ENCODE measurements around the gene TNFSF18. TPM values are rescaled to one million over a fixed set of nuclear protein-coding genes. Genes with fewer than 3 reads are reported as not detected.

TNFSF18 gene
- total RNA-seq, 2 experiments from 2014 or later = not detected

DNA sequence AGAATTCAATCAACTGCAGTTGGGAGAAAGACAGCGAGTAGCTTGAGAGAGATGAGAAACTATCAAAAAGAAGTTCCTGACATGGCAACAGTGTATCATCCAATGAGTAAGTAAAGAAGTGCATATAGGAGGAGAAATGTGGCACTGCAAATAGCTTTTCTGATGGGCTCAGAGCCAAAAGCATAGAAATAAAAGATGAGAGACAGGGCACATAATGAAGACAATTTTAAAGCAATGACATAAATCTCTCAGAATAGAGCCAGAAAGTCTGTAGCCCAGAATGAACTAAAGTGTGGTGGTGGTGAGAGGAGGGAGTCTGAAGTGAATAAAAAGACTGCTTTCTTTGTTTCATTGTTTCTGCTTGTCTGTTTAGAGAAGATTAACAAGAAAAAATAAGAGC is 34.3 kb downstream of the TNFSF18 start:
- Mint-ChIP-seq H3K4me3 (no peak overlapping the region), H3K36me3 (no peaks in the 10 kb centered on the region), H3K27me3 (peaks cover 6% of the 10 kb centered on the region), H3K9me3 (ENCODE audit: low read depth) (no peaks in the 10 kb centered on the region), H3K4me1 (no peaks in the 10 kb centered on the region), H3K27ac (no peak overlapping the region)
- CTCF ChIA-PET = no interaction called here
- ATAC-seq (no peak), DNase-seq (no peak)

DNA sequence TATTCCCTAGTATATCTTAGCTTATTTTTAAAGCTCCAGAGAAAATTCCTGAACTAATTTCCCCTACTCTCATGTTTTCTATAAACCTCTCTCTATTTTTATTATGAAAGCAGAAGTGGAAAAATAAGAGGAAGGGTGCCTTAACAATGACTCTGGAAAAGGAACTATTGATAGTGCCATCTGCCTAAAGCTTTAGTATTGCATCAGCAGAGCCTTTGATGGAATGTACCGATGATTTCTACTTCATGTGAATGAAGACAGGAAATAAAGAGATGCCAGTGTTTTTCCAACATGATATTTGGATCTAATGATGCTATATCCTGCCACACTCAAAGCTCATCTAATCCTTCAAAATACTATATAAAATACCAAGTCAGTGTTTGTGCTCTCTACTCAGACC is 35.1 kb downstream of the TNFSF18 start:
- peaks cover 8% of the 10 kb centered on the region for H3K27me3 Mint-ChIP-seq
- H3K36me3 Mint-ChIP-seq = no peaks in the 10 kb centered on the region
- CTCF ChIA-PET = no interaction called here
- ATAC-seq = no peak
- DNase-seq = no peak
- H3K4me3 Mint-ChIP-seq = no peak overlapping the region
- no peak overlapping the region for H3K27ac Mint-ChIP-seq
- H3K4me1 Mint-ChIP-seq = no peaks in the 10 kb centered on the region
- H3K9me3 Mint-ChIP-seq (ENCODE audit: low read depth) = no peaks in the 10 kb centered on the region

DNA sequence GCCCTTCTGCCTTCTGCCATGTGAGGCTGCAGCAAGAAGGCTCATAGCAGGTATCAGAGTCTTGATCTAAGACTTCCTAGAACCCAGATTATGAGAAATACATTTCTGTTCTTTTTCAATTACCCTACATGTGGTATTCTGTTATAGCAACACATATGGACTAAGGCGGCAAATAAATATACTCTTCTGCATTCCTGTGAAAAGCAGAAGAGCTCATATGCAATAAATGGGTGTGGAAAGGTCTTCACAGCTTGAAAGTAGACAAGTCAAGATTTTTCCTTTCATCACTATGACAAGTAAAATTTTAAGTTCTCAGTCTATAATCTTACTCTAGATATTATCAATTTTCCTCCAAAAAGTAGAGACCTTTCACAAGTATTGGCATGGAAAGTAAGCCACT is 36.6 kb downstream of the TNFSF18 start:
- H3K4me1 Mint-ChIP-seq = no peaks in the 10 kb centered on the region
- H3K36me3 Mint-ChIP-seq = no peaks in the 10 kb centered on the region
- CTCF ChIA-PET = no interaction called here
- H3K27ac Mint-ChIP-seq = no peak overlapping the region
- ATAC-seq (no peak), DNase-seq (no peak)
- peaks cover 8% of the 10 kb centered on the region for H3K27me3 Mint-ChIP-seq
- no peak overlapping the region for H3K4me3 Mint-ChIP-seq
- H3K9me3 Mint-ChIP-seq (ENCODE audit: low read depth) = no peaks in the 10 kb centered on the region

DNA sequence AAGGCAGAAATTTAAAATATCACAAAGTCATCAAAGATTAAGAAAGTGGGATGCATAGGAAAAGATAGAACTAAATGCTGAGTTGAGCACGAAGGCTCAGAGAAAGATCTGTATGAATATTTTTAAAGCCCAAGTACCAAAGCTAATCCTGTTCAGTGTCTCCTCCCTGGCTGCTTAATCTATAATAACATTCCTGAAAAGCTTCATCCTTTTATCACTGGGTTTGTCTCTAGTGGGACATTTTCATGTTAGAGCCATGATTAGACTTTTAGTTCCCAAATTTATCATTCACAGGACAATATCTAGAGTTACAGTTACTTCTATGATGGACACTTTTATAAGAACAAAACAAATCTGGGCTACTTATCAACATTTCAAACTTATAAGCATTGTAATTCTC is 38.6 kb downstream of the TNFSF18 start:
- Mint-ChIP-seq H3K4me3 (no peak overlapping the region), H3K9me3 (ENCODE audit: low read depth) (no peaks in the 10 kb centered on the region), H3K27me3 (peaks cover 8% of the 10 kb centered on the region), H3K27ac (no peak overlapping the region), H3K4me1 (no peaks in the 10 kb centered on the region), H3K36me3 (peaks cover 1% of the 10 kb centered on the region)
- DNase-seq (no peak), ATAC-seq (no peak)
- CTCF ChIA-PET = no interaction called here

DNA sequence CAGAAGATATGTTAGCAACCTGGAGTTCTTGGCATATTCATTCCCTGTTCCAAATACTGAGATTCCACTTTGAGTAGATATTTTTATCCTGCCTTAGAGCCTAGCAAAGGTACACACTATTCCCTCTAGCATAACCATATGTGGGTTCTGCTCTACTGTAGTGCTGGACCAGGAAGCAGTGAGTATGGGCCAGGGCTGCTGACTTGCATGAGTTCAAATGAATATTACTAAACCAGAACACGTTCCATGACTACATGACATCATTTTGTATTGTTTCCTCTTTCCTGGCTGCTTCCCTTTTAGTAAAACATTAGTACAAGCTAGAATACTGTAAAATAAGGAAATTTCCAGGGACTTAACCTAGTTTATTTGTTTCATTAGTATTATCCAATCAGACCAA is 41.1 kb downstream of the TNFSF18 start:
- H3K9me3 Mint-ChIP-seq (ENCODE audit: low read depth) = no peaks in the 10 kb centered on the region
- H3K27ac Mint-ChIP-seq = no peak overlapping the region
- CTCF ChIA-PET = no interaction called here
- no peak overlapping the region for H3K4me3 Mint-ChIP-seq
- H3K36me3 Mint-ChIP-seq = peaks cover 1% of the 10 kb centered on the region
- DNase-seq (no peak), ATAC-seq (no peak)
- peaks cover 8% of the 10 kb centered on the region for H3K27me3 Mint-ChIP-seq
- H3K4me1 Mint-ChIP-seq = no peaks in the 10 kb centered on the region

DNA sequence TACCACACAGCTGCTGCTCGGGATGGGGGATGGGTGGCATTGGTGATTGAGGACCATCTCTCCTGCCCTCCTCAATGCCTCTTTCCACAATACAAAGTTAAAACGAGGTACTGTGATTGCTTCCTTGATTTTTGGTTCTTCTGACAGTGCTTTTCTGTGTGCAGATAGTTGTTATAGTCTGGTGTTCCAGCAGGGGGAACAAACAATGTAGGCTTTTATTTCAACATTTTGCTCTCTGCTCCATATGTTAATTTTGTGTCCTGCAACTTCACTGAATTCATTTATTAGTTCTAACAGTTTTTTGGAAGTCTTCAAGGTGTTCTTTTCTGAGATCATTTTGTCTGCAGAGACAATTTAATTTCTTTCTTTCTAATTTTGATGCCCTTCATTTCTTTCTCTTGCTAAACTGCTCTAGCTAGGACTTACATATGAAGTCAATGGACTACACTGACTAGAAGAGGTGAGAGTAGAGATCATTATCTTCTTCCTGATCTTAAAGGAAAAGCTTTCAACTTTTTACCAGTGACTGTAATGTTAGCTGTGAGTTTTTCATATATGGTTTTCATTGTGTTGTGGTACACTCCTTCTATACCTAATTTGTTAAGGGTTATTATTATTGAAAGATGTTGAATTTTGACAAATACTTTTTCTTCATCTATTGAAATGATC is 45.4 kb downstream of the TNFSF18 start:
- H3K9me3 Mint-ChIP-seq (ENCODE audit: low read depth) = peaks cover 10% of the 10 kb centered on the region
- CTCF ChIA-PET = no interaction called here
- peaks cover 6% of the 10 kb centered on the region for H3K36me3 Mint-ChIP-seq
- H3K27ac Mint-ChIP-seq = no peak overlapping the region
- no peaks in the 10 kb centered on the region for H3K27me3 Mint-ChIP-seq
- no peak for DNase-seq
- H3K4me3 Mint-ChIP-seq = no peak overlapping the region
- no peaks in the 10 kb centered on the region for H3K4me1 Mint-ChIP-seq
- ATAC-seq = no peak

DNA sequence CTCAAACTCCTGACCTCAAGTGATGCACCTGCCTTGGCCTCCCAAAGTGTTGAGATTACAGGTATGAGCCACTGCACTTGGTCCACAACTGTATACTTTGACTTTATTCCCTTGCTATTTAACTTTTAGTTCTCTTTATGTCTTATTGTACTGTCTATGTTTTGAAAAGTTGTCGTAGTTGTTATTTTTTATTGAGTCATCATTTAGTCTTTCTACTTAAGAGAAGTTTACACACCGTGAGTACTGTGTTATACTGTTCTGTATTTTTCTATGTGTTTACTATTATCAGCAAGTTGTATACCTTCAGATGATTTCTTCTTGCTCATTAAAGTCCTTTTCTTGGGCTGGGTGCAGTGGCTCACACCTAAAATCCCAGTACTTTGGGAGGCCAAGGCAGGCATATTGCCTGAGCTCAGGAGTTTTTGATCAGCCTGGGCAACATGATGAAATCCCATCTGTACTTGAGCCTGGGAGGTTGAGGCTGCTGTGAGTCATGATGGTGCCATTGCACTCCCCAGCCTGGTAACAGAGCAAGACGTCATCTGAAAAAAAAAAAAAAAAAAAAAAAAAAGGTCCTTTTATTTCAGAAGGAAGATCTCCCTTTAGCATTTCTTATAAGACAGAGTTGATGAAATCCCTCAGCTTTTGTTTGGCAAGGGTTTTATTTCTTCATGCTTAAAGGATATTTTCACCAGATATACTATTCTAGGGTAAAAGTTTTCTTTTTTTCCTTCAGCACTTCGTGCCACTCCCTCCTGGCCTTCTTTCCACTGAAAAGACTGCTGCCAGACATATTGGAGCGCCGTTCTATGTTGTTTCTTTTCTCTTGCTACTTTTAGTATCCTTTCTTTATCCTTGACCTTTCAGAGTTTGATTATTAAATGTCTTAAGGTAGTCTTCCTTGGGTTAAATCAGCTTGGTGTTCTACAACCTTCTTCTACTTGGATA is 47.6 kb downstream of the TNFSF18 start:
- Mint-ChIP-seq H3K4me1 (no peaks in the 10 kb centered on the region), H3K27ac (no peak overlapping the region), H3K36me3 (peaks cover 5% of the 10 kb centered on the region), H3K4me3 (no peak overlapping the region), H3K27me3 (no peaks in the 10 kb centered on the region), H3K9me3 (ENCODE audit: low read depth) (peaks cover 10% of the 10 kb centered on the region)
- CTCF ChIA-PET = no interaction called here
- ATAC-seq (no peak), DNase-seq (no peak)

DNA sequence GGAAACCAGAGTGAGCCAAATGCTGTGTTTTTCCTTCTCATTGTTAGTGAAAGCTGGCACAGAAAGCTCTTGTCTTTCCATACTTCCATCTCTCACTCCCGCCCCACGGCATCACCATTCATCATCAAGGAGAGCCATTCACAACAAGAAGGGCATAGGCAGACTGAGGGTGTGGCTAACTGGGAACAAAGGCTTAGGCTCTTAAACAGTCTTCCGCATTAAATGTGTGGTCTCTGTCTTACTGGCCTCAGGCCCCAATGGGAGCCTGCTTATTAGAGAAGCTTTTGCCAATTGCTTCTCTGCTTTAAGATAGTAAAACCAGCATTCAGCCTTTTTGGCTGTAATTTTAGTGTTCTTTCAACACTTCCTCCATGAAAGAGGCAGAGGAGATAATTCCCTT is 51.4 kb downstream of the TNFSF18 start:
- ATAC-seq = no peak
- H3K4me3 Mint-ChIP-seq = no peak overlapping the region
- peaks cover 5% of the 10 kb centered on the region for H3K36me3 Mint-ChIP-seq
- CTCF ChIA-PET = no interaction called here
- H3K27me3 Mint-ChIP-seq = no peaks in the 10 kb centered on the region
- DNase-seq = no peak
- H3K27ac Mint-ChIP-seq = no peak overlapping the region
- H3K4me1 Mint-ChIP-seq = no peaks in the 10 kb centered on the region
- peaks cover 12% of the 10 kb centered on the region for H3K9me3 Mint-ChIP-seq (ENCODE audit: low read depth)

DNA sequence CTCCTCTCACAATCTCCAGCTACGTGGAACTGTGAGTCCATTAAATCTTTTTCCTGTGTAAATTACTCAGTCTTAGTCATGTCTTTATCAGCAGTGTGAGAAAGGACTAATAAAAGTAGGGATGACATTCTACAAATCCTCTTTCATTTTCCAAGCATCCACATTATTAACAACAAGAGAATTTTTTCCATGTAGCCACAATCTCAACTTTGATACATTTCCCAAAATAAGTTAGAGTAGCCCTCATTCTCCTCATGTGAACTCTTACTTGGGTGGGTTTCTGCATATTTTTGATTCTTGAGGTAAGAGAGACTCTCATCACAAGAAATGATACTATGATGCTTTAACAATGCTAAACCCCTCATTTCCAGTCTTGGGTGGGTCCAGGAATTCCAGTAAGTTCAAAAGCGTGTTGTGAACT is 52.8 kb downstream of the TNFSF18 start:
- Mint-ChIP-seq H3K4me3 (no peak overlapping the region), H3K27me3 (no peaks in the 10 kb centered on the region), H3K27ac (no peak overlapping the region), H3K36me3 (peaks cover 5% of the 10 kb centered on the region), H3K9me3 (ENCODE audit: low read depth) (peaks cover 10% of the 10 kb centered on the region), H3K4me1 (no peaks in the 10 kb centered on the region)
- ATAC-seq (no peak), DNase-seq (no peak)
- CTCF ChIA-PET = no interaction called here

DNA sequence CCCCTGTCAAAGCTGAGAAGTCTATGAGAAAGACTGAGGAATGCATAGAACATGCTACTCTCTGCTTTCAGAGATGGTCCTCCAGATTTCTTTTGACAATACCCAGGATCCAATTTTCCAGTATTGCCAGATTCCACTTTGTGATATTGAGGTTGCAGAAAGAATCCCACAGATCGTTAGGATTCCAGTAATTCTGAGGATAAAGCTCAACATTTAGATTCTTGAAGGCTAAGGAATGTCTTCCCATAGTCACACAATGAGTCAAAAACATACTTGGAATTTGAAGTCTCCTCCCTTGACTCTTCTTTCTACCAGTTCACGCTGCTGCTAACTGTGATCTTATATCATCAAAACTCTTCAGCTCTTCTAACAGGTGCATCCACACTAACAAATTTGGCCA is 57.1 kb downstream of the TNFSF18 start:
- Mint-ChIP-seq H3K9me3 (ENCODE audit: low read depth) (peaks cover 2% of the 10 kb centered on the region), H3K27me3 (no peaks in the 10 kb centered on the region), H3K4me3 (no peak overlapping the region), H3K27ac (no peak overlapping the region), H3K4me1 (no peaks in the 10 kb centered on the region), H3K36me3 (no peaks in the 10 kb centered on the region)
- CTCF ChIA-PET = no interaction called here
- DNase-seq (no peak), ATAC-seq (no peak)

DNA sequence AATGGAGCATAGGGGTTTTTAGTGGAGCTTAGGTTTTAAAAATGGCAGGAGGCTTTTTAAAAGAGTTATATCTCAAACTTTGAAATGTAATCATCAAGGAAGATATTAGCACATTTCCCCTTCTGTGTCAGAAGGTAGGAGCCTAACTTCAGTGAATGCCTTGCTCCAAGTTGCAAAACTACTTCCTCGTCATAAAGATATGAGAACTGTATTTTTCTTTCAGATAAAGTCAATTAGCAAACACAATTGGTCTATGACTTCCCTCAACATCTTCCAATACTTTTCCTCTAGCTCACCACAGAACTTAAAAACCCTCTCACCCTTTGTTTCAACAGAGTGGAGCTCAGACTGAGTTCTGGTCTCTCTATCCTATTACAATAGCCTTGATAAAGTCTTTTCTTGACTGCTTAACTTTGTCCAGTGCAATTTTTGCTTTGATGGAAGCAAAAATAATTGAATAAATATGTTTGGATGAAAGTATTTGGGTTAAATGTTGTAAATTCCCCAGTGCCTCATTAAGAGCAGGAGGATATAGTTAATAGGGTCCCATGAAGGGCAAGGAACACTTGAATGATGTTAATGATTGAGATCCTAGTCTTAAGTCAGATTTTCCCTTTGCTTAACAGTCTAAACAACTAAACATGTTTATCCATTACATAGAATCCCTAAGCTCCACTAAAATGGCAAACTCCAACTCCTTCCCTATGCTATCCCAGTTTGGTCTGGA is 58.9 kb downstream of the TNFSF18 start:
- Mint-ChIP-seq H3K27me3 (no peaks in the 10 kb centered on the region), H3K36me3 (no peaks in the 10 kb centered on the region), H3K9me3 (ENCODE audit: low read depth) (no peaks in the 10 kb centered on the region), H3K27ac (no peak overlapping the region), H3K4me1 (no peaks in the 10 kb centered on the region), H3K4me3 (no peak overlapping the region)
- DNase-seq (no peak), ATAC-seq (no peak)
- CTCF ChIA-PET = no interaction called here

DNA sequence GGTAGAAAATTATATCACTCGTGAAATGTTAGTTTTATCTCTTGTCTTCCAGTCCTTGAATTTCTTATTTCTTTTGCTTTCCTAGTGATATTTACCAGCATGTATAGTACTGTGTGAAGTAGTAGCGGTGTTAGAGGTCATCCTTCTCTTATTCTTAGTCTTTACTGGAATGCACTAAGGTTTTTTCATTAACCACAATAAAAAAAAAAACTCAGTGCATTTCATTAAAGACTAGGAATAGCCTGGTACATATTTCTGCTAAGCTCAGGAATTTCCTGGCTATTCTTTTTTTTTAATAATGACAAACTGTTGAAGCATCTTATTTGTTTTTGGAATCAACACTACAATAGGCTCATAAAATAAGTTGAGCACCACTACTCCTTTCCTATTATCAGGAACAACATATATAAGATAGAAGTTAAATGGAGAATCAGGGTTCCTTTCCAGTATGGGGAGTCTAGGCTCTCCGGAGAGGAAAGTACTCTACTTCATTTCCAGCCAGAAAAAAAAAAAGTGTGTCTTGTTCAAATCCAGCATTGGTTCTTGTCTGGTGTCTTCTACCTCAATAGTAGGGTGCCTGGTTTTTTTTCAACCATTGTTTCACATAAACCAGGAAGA is 60.0 kb downstream of the TNFSF18 start:
- DNase-seq = no peak
- no peak for ATAC-seq
- Mint-ChIP-seq H3K36me3 (no peaks in the 10 kb centered on the region), H3K4me1 (no peaks in the 10 kb centered on the region), H3K27me3 (no peaks in the 10 kb centered on the region), H3K4me3 (no peak overlapping the region), H3K27ac (no peak overlapping the region), H3K9me3 (ENCODE audit: low read depth) (no peaks in the 10 kb centered on the region)
- CTCF ChIA-PET = no interaction called here
